T-helper 17 cell (primary cell): Measurements from ENCODE around the gene PLAAT5. TPM values are rescaled to one million over a fixed set of nuclear protein-coding genes. Genes with fewer than 3 reads are reported as not detected.
A peak's percentile ranks its signal among the peaks of the same experiment; 100 is the strongest.
"Not testable (repeated sequence)": the region's sequence is repeated elsewhere in the genome, so short reads cannot be mapped to it uniquely, and the experiment has no call there.

Source experiments
- ATAC-seq: fragments of 150-1000 bp; cut with Tn5 transposase; 2 replicates; pipeline ENCODE4 v1.10.0; 2021; ENCODE audit warnings: mild to moderate bottlenecking, moderate library complexity
- DNase-seq, 3 donors: peaks; one replicate each; pipeline versions ENCODE4 v3.0.0 to v3.0.0-alpha.2; 2020 to 2021
- H3K9me3 ChIP-seq: one replicate; pipeline ENCODE4 v1.7.0; 2013; ENCODE audit warnings: low read length, mild to moderate bottlenecking; ENCODE audit not compliant: control insufficient read depth, poor library complexity, severe bottlenecking
- H3K27ac Mint-ChIP-seq: one replicate; pipeline ENCODE4 v1.8.0; 2022; ENCODE audit warnings: mild to moderate bottlenecking, moderate library complexity, mixed read lengths
- H3K27me3 Mint-ChIP-seq: one replicate; pipeline ENCODE4 v1.8.0; 2022; ENCODE audit warnings: mixed read lengths
- H3K36me3 Mint-ChIP-seq: one replicate; pipeline ENCODE4 v1.8.0; 2022; ENCODE audit warnings: low read depth, mixed read lengths
- H3K4me1 Mint-ChIP-seq: one replicate; pipeline ENCODE4 v1.8.0; 2022; ENCODE audit warnings: mild to moderate bottlenecking, mixed read lengths
- H3K4me3 Mint-ChIP-seq: one replicate; pipeline ENCODE4 v1.8.0; 2022; ENCODE audit warnings: mild to moderate bottlenecking, moderate library complexity, mixed read lengths
- total RNA-seq, 4 donors: library from RNA in 2 of 4; stranded (reverse) in 2 of 4; gene quantifications; one replicate each; pipeline ENCODE4 v1.2.3 and lab custom pipeline; 2022 to 2026

Gene PLAAT5
- total RNA-seq, 2 donors from 2014 or later, result 0.60 TPM; not detected in 1

DNA sequence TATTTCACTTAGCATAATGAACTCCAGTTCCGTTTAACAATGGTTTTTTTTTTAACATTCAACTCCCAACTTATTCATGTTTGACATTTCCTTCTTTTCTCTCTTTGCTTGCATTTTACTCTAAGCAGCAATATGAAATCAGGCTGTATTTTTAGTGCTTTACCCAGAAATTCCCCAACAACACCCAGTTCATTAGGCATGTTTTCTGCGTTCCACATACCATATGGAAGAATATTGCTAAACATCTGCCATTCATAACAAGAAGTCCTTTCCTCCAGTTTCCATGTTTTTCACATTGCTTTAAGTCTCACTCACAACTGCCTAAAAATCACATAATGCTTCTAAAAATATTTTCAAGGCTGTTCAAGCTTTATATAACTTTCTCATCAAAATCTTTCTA, 45.8 kb downstream of the PLAAT5 start:
- H3K36me3 Mint-ChIP-seq, result no peaks in the 10 kb centered on the region
- H3K27me3 Mint-ChIP-seq, result peaks cover 3% of the 10 kb centered on the region

GRCh38 chr11:63444160-63444559, 46.8 kb downstream of the PLAAT5 start:
- H3K27ac Mint-ChIP-seq, result no peak overlapping the region
- no peaks in the 10 kb centered on the region for H3K27me3 Mint-ChIP-seq
- peak; percentile 37 for ATAC-seq
- H3K9me3 ChIP-seq, result no peaks in the 10 kb centered on the region
- DNase-seq, result no peak
- no peak overlapping the region for H3K4me3 Mint-ChIP-seq
- no peaks in the 10 kb centered on the region for H3K36me3 Mint-ChIP-seq
- H3K4me1 Mint-ChIP-seq, result peaks cover 5% of the 10 kb centered on the region

More for the DNA sequence above, 45.8 kb downstream of the PLAAT5 start:
- Mint-ChIP-seq H3K4me3 (no peak overlapping the region), H3K4me1 (peaks cover 8% of the 10 kb centered on the region), H3K27ac (no peak overlapping the region)
- no peak for ATAC-seq
- no peak for DNase-seq
- H3K9me3 ChIP-seq, result no peaks in the 10 kb centered on the region

DNA sequence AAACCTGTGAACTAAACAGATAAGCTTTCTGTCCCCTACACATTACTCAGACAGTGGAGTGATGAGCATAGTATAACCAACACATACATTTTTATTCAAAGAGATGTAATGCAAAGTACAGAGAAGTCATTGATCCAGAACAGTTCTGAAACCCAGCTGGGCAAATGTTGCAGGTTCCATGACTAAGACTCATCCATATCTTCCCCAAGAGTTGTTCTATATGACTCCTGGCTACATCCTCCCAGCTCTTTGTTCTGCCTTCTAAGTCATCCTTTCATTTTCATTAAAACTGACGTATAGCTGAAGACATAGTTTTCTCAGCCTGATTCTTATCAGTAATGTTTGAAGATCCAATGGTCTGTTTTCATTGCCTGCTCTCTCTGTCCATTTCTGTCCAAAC, 47.3 kb downstream of the PLAAT5 start:
- DNase-seq (no peak), ATAC-seq (no peak)
- Mint-ChIP-seq H3K27ac (no peak overlapping the region), H3K27me3 (no peaks in the 10 kb centered on the region), H3K4me3 (no peak overlapping the region), H3K36me3 (no peaks in the 10 kb centered on the region), H3K4me1 (peaks cover 5% of the 10 kb centered on the region)
- H3K9me3 ChIP-seq, result no peaks in the 10 kb centered on the region

- H3K4me1 Mint-ChIP-seq, H3K36me3 Mint-ChIP-seq, H3K9me3 ChIP-seq, DNase-seq, ATAC-seq, H3K27ac Mint-ChIP-seq, H3K4me3 Mint-ChIP-seq: not testable (repeated sequence)
- H3K27me3 Mint-ChIP-seq, result peaks cover 40% of the 10 kb centered on the region
These were observed 55.1 kb downstream of the PLAAT5 start for GRCh38 chr11:63435831-63436230.

GRCh38 chr11:63435351-63435750, 55.6 kb downstream of the PLAAT5 start:
- ATAC-seq, result not testable (repeated sequence)
- H3K27me3 Mint-ChIP-seq, result peaks cover 40% of the 10 kb centered on the region

DNA sequence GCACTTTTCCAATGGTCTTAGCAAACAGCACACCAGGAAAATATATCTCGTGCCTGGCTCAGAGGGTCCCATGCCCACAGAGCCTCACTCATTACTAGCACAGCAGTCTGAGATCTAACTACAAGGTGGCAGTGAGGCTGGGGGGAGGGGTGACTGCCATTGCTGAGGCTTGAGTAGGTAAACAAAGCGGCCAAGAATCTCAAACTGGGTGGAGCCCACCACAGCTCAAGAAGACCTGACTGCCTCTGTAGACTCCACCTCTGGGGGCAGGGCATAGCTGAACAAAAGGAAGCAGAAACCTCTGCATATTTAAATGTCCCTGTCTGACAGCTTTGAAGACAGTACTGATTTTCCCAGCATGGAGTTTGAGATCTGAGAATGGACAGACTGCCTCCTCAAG, 60.2 kb downstream of the PLAAT5 start:
- not testable (repeated sequence) for DNase-seq, H3K4me1 Mint-ChIP-seq, H3K36me3 Mint-ChIP-seq, H3K9me3 ChIP-seq, ATAC-seq, H3K4me3 Mint-ChIP-seq, H3K27ac Mint-ChIP-seq
- H3K27me3 Mint-ChIP-seq, result peaks cover 40% of the 10 kb centered on the region

More at GRCh38 chr11:63435351-63435750, 55.6 kb downstream of the PLAAT5 start:
- not testable (repeated sequence) for DNase-seq, H3K9me3 ChIP-seq, H3K4me3 Mint-ChIP-seq, H3K4me1 Mint-ChIP-seq, H3K27ac Mint-ChIP-seq, H3K36me3 Mint-ChIP-seq

DNA sequence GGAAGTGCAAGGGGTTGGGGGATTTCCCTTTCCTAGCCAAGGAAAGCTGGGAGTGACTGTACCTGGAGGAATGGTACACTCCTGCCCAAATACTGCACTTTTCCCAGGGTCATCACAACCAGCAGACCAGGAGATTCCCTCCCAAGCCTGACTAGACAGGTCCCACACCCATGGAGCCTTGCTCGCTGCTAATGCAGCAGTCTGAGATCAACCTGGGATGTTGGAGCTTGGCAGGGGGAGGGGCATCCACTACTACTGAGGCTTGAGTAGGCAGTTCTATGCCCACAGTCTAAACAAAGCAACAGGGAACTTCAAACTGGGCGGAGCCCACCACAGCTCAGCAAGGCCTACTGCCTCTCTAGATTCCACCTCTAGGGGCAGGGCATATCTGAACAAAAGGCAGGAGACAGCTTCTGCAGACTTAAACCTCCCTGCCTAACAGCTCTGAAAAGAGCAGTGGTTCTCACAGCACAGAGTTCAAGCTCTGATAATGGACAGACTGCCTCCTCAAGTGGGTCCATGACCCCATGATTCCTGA, 62.9 kb downstream of the PLAAT5 start:
- no peaks in the 10 kb centered on the region for H3K4me1 Mint-ChIP-seq
- no peak for ATAC-seq
- H3K4me3 Mint-ChIP-seq, result no peak overlapping the region

GRCh38 chr11:63417174-63417852, 73.7 kb downstream of the PLAAT5 start:
- Mint-ChIP-seq H3K4me1 (peaks cover 12% of the 10 kb centered on the region), H3K27ac (no peak overlapping the region), H3K27me3 (no peaks in the 10 kb centered on the region), H3K36me3 (no peaks in the 10 kb centered on the region), H3K4me3 (no peak overlapping the region)
- no peaks in the 10 kb centered on the region for H3K9me3 ChIP-seq
- DNase-seq, result no peak
- ATAC-seq, result no peak

More for the DNA sequence above, 62.9 kb downstream of the PLAAT5 start:
- no peak for DNase-seq
- H3K27me3 Mint-ChIP-seq, result peaks cover 22% of the 10 kb centered on the region
- no peaks in the 10 kb centered on the region for H3K9me3 ChIP-seq
- no peak overlapping the region for H3K27ac Mint-ChIP-seq
- peaks cover 2% of the 10 kb centered on the region for H3K36me3 Mint-ChIP-seq

Other genes starting within 250 kb of the PLAAT5 start
- not detected for gene SLC22A25, start 247.6 kb downstream of the PLAAT5 start, total RNA-seq
- not detected for gene SLC22A9, start 121.4 kb downstream of the PLAAT5 start, total RNA-seq
- gene LGALS12, start 14.9 kb upstream of the PLAAT5 start, total RNA-seq, result 1 to 10 TPM in 1 of 2 donors, under 1 TPM in 1; 0.72 to 9.7 TPM
- 100 to 1,000 TPM in 1 of 2 donors, 10 to 100 TPM in 1; 80.8 to 110 TPM for gene PLAAT4, start 45.6 kb upstream of the PLAAT5 start, total RNA-seq
- gene PLAAT2, start 72.2 kb upstream of the PLAAT5 start, total RNA-seq, result under 1 TPM in 1 of 2 donors, not detected in 1; 0.63 TPM
- 1 to 10 TPM; 2.5 to 3.3 TPM for gene PLAAT3, start 123.3 kb upstream of the PLAAT5 start, total RNA-seq
- gene ATL3, start 180.2 kb upstream of the PLAAT5 start, total RNA-seq, result 10 to 100 TPM; 30.7 to 32.8 TPM
- gene RTN3, start 190.3 kb upstream of the PLAAT5 start, total RNA-seq, result 10 to 100 TPM; 29.1 to 36.9 TPM